Ramos (cell line): ENCODE data around the gene AGGF1.
"Not testable (repeated sequence)": the region's sequence is repeated elsewhere in the genome, so short reads cannot be mapped to it uniquely, and the experiment has no call there.

Experiments
- in situ Hi-C: fragments of 300-500 bp; cut with MboI; formaldehyde crosslinking; loops from one replicate; pipeline ENCODE4 v1.14.3; 2022; ENCODE audit warnings: low sequenced_read_pairs; ENCODE audit not compliant: unreplicated experiment

The AGGF1 gene

DNA sequence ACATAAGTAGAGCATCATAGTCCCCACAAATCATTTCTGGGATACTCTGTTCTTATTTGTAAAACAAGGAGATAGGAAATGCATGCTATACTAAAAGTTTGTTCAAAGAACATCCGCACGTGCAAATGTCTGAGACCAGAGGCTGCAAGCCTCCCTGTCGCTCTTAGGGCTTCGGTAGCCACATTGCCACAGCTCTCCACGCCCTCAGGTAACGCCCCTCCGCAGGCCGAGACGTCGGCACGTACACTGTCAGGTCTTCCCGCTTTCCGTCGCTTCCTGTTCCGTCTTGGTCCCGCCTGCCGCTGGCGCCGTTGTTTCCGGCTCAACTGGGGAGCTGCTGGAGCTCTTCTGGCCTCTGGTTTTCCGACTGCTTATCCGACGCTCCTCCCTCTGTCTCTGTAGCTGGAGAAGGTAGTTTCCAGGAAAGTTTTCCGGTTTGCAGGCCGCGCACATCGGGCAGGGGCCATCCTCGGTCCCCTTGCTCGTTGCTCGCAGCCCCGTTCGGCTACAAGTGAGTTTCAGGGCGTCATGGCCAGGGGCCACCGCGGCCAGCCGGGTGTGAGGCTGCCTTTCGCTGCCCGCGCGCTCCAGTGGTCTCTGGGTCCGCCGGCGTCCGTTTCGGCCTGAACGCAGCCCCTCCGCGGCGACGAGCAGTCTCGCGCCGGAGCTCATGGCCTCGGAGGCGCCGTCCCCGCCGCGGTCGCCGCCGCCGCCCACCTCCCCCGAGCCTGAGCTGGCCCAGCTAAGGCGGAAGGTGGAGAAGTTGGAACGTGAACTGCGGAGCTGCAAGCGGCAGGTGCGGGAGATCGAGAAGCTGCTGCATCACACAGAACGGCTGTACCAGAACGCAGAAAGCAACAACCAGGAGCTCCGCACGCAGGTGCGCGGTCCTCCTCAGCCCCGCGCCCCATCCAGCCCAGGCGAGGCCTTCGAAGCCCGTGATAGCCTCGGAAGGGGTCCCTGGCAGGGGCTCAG lies at the start of gene AGGF1:
AGGF1 (plus strand) TSS at position 308 of the 975 bp plus-strand sequence; CDS start at position 671, 363 bp downstream.
- in situ Hi-C loops = no loop called here

DNA sequence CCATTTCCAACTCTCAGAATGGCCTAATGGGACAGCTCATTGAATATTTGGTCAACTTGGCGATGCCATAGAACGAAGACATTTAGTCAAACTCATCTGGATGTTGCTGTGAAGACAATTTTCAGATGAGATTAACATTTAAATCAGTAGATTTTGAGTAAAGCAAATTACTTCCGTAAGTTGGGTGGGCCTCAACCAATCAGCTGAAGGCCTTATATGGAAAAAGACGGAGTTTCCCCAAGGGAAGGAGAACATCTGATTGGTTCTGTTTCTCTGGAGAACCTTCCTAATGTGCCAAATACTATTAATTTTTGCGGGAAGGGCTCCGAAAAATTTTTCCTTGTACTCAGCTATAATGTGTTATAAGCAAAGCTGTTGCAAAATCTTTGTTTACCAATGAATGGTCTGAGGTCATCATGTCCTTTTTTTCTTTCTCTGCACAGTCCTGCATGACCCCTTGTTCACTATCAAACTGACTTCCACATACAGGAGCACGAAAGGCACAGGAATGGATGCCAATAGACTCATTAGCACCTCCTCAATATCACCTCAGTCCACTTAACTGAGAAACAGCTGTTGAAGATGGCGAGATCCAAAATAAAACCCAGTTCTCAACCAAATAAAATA lies 49.6 kb upstream of the AGGF1 start:
- in situ Hi-C loops = no loop called here

DNA sequence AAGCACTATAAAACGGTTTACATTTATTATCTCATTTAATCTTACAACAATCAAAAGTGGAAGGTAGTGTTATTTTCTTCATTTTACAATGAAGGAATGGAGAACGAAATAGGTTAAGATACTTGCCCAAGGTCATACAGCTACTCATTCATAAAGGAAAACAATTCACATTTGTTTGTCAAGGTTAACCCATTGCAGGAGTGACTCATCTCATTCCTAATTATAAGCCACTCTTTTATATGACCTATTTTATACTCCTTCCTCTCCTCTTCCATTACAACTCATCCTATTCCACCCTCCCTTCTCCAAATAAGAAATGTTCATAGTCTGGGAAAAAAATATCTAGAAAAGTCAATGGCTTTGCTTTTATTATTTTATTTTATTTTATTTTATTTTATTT lies 47.8 kb upstream of the AGGF1 start:
- in situ Hi-C loops = no loop called here

- in situ Hi-C loops = no loop called here
Observed at GRCh38 chr5:76983468-76983867, 46.7 kb upstream of the AGGF1 start.

DNA sequence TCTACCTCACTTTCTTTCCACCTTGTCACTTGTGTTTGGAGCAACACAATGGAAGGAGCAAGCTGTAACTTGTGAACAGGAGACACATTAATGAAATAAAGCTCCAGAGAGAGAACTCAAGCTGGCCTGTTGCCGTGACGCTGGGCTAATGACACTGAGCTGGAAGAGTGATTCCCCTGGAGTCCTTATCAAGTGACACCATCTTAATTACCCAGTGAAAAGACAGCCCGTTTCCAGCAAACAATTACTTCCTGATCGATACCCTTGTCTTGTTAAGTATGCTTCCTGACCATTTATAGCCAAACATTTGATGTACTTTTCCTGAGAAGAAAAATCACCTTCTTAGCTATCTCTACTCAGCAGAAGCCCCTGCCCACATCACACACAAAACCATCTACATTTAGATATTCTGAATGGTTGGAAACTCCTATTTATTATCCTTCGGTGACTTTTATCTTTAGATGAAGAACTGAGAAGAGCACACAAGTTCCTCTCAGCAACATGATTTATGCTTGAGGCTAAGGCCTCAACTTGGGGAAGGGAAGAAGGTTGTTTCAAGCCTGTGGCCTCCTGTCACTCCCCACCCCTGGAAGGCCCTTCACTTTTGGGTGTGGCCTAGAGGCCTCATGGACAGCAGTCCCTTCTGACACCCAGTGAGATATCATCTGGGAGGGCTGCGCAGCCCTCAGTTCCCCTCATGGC lies 43.2 kb upstream of the AGGF1 start:
- in situ Hi-C loops = no loop called here

GRCh38 chr5:76990899-76991459 lies 39.2 kb upstream of the AGGF1 start:
- in situ Hi-C loops = no loop called here

- in situ Hi-C loops = not testable (repeated sequence)
Observed at GRCh38 chr5:76993436-76993835, 36.8 kb upstream of the AGGF1 start.

DNA sequence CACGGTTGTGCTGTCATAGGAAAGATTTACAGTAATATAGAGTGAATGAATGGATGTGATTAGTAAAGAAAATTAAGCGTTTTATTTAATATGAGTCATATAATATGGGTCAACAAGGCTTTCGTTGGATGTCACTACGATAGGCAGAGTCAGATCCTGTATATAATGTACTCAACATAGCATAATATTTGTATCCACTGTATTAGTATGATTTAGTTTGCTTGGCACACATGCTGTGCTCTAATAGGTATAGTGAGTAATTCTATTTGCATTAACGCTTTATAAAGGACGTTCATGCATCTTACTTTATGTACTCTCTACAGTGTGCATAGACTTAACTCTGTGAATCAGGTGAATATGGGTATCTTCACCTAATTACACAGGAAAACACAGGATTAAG lies 35.9 kb upstream of the AGGF1 start:
- in situ Hi-C loops = no loop called here

DNA sequence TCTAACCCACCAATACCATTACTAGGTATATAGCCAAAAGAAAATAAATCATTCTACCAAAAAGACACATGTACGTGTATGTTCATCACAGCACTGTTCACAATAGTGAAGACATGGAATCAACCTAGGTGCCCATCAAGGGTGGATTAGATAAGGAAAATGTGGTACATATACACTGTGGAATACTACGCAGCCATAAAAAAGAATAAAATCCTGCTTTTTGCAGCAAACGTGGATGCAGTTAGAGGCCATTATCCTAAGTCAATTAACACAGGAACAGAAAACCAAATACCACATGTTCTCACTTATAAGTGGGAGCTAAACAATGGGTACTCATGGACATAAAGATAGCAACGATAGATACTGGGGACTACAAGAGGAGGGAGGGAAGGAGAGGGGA lies 32.0 kb upstream of the AGGF1 start:
- in situ Hi-C loops = not testable (repeated sequence)

DNA sequence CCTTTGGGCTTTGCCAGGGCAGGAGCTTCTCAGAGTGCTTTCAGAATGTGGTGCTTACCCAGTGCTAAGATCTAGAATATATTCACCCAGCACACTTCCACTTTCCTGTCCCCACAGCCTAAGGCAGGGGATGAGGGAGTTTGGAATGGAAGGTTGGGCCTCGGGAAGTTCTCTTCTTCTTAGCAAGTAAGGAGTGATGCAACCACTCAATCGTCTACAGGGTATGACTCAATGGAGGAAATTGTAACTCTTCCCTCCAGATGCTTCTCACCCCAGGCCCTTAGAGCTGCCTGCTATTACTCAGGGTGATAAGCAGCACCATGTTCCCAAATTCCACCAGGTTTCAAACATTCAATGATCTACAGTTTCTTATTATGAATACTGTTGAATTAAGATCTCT lies 30.8 kb upstream of the AGGF1 start:
- in situ Hi-C loops = no loop called here

GRCh38 chr5:77003246-77003645 lies 27.0 kb upstream of the AGGF1 start:
- in situ Hi-C loops = no loop called here

GRCh38 chr5:77006124-77006523 lies 24.1 kb upstream of the AGGF1 start:
- in situ Hi-C loops = no loop called here

DNA sequence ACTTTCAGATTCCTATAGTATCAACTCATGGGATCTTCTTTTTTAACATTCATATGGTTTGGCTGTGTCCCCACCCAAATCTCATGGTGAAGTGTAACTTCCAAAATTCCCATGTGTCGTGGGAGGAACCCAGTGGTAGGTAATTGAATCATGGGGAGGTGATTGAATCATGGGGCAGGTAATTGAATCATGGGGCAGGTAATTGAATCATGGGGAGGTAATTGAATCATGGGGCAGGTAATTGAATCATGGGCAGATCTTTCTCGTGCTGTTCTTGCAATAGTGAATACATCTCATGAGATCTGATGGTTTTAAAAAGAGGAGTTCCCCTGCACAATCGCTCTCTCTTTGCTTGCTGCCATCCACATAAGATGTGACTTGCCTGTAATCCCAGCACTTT lies 21.8 kb upstream of the AGGF1 start:
- in situ Hi-C loops = no loop called here

DNA sequence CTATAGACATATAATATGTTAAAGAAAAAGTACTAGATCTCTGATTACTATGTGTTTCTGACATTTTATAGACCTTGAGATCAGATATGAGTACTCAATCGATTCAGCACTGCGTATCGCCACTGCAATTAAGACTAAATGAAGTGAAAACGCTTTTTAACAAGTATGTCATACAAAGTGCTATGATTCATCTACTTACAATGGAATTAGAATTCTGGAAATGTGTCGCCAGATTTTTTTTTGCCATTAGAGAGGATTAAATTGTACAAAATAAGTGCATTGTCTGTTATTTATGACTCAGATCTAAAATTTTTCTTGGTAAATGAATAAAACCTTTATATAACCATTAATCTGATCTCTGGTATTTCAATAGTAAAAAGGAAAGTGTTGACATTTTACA lies 20.0 kb upstream of the AGGF1 start:
- in situ Hi-C loops = loop anchor here (10.0 kb wide), 1 partner anchor 135 kb away; no protein-coding TSS in a partner anchor

DNA sequence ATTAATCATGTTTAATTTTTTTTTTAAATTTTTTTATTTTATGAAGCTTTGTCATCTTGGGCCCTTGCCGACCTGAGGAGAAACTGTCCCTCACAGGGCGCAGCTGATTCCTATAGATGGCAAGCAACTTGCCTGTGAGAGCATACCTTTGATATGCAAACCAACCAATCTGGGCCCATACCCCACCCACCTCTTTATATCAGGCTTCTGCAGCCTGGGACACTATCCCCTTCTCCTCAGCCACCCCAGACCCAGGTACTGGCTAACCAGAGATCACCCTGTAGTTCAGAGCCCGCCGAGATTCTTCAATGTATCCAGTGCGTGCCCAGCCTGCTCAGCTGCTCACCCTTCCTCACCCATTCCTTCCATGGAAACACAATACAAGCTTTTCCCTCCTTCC lies 18.7 kb upstream of the AGGF1 start:
- in situ Hi-C loops = loop anchor here (10.0 kb wide), 1 partner anchor 137 kb away; no protein-coding TSS in a partner anchor

DNA sequence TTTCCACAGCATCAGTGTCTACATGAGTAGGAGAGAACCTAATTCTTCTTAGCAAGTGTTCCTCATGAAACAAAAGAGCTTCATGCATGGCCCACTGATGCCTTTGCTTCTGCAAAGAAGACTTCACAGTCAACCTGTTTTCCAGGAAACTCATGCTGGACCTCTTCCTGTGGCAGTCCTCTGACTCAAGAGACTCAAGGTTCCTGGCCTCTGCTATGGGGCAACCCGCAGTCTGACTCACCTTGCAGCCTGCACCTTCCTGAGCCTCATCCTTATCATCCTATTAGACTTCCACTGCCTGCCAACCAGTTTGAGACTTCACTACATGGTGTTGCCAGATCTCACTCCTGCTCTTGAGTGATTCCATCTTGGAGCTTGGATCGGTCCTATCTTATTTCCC lies 17.6 kb upstream of the AGGF1 start:
- in situ Hi-C loops = loop anchor here (10.0 kb wide), 1 partner anchor 138 kb away; no protein-coding TSS in a partner anchor

DNA sequence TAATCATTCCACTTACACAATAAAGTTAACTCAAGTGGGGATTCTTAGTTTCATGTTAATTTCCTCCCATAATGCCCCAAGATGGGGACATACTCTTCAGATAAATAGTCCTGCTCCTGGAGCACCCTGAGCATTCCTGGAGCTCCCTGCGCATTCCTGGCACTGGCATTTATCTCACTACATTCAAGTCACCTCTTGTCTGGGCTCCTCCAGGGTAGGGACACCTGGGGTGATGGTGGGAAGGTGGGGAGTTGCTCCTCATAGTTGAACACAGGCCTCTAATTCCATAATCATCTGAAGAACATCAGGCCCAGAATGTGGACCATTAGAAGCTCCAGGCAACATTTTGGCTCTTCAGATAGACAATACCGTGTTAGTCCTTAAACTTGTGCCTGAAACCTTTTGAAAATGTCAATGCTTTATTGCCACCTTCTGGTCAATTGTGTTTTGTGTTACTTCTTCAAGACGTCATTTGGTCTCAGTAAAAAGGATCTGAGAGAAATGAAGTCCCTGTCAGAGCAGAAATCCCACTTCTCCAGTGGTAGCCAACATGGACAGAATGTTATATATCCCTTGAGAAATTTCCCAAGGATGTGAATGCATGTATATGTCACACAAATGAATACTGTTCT lies 14.2 kb upstream of the AGGF1 start:
- in situ Hi-C loops = loop anchor here (10.0 kb wide), 1 partner anchor 141 kb away; no protein-coding TSS in a partner anchor

DNA sequence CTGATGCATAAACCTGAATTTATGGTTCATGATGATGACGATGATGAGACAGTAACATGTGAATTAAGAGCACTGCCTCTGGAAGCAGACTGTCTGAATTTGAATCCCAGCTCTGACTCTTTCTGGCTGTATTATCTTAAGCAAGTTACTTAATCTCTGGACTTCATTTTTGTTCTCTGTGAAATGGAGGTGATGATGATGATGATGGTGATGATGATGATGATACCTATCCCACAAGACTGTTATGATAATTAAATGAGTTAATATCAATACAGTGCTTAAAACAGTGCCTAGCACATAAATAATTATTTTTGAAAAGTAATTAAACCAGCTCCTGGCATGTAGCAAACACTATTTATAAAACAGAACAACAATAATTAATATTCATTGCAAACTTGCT lies 13.2 kb upstream of the AGGF1 start:
- in situ Hi-C loops = loop anchor here (10.0 kb wide), 1 partner anchor 142 kb away; no protein-coding TSS in a partner anchor

DNA sequence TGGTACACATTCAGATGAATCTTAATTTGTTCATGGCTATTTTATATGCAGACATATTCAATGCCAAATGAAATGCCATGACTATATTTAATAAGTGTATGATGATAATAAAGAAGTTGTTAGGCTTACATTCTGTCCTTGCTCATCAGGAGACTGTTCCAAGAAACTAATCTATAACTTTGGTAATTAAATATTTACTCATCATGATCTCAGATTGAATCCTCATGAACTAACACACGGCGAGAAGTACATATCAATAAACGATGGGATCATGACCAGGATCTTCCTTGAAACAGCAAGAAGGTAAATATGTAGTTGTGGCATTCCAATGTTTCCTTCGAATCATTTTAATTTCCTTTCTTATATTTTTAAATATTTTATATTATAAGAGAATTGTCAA lies 12.5 kb upstream of the AGGF1 start:
- in situ Hi-C loops = loop anchor here (10.0 kb wide), 1 partner anchor 143 kb away; no protein-coding TSS in a partner anchor
